ENCODE results near the gene FFAR3.

GRCh38 chr19:35381926-35382325 is 23.7 kb downstream of the FFAR3 start:
- no peak for TF ChIP-seq EZH2 (IDR thresholded peaks at IDR 0.05; ENCODE audit: low read length, unreplicated experiment)
- TF ChIP-seq EZH2phosphoT487 (IDR thresholded peaks at IDR 0.05; ENCODE audit: borderline replicate concordance, low read length), result no peak
